Panc1 (cell line): ENCODE data around the gene AP2B1. TPM values are rescaled to one million over a fixed set of nuclear protein-coding genes. Genes with fewer than 3 reads are reported as not detected.

Experiments used
- ATAC-seq: fragments of 200-7000 bp; cut with Tn5 transposase; 2 replicates; pipeline ENCODE4 v1.9.1; 2020; ENCODE audit warnings: mild to moderate bottlenecking, moderate library complexity
- BruUV-seq: library from RNA; stranded (reverse); fragments of 400-500 nt; replicated peaks from 2 replicates; lab custom pipeline; 2021; lab: Mats Ljungman, UMichigan
- CTCF ChIA-PET: fragments of 300-600 bp; sonication (Branson Sonifier 250); formaldehyde crosslinking; loops from one replicate; lab custom pipeline; 2022; ENCODE audit warnings: antibody characterized with exemption; lab: Charles Lee
- POLR2A ChIA-PET: fragments of 300-600 bp; sonication (Branson Sonifier 250); formaldehyde crosslinking; loops from one replicate; lab custom pipeline; 2022; ENCODE audit warnings: antibody characterized with exemption; lab: Charles Lee
- DNase-seq: peaks from one replicate; pipeline ENCODE4 v3.0.0-alpha.2; 2010; ENCODE audit warnings: low read depth, low spot score
- H3K27ac ChIP-seq: 2 replicates; pipeline ENCODE4 v1.5.1; 2011; ENCODE audit warnings: mild to moderate bottlenecking, low read length, inconsistent platforms
- H3K27me3 ChIP-seq: fragments of 200-500 bp; sonication (Bioruptor generic); 2 replicates; pipeline ENCODE4 v1.6.0; 2014; ENCODE audit warnings: low read length, inconsistent platforms; ENCODE audit not compliant: control insufficient read depth, insufficient read depth
- H3K36me3 ChIP-seq: fragments of 200-500 bp; sonication (Bioruptor generic); 2 replicates; pipeline ENCODE4 v1.5.1; 2014; ENCODE audit warnings: inconsistent platforms, mild to moderate bottlenecking, low read length, moderate library complexity; ENCODE audit not compliant: control insufficient read depth, insufficient read depth
- H3K4me1 ChIP-seq: 2 replicates; pipeline ENCODE4 v1.5.1; 2011; ENCODE audit warnings: inconsistent platforms, mild to moderate bottlenecking, low read length, moderate library complexity; ENCODE audit not compliant: control insufficient read depth, insufficient read depth
- H3K4me3 ChIP-seq, 2 experiments: 2 replicates each; pipeline ENCODE4 v1.5.1; 2011 to 2012; ENCODE audit warnings: low read depth in 2 of 2, low read length in 2 of 2, mild to moderate bottlenecking in 2 of 2, inconsistent platforms in 1 of 2, moderate library complexity in 1 of 2
- H3K9me3 ChIP-seq: fragments of 200-500 bp; sonication (Bioruptor generic); 2 replicates; pipeline ENCODE4 v1.5.1; 2014; ENCODE audit warnings: low read depth, mild to moderate bottlenecking, inconsistent platforms, low read length, moderate library complexity; ENCODE audit not compliant: control insufficient read depth, insufficient read depth
- POLR2AphosphoS5 ChIP-seq: IDR thresholded peaks from 2 replicates; pipeline ENCODE4 v1.6.1; 2012; ENCODE audit warnings: mild to moderate bottlenecking, low read depth, low read length, moderate library complexity
- SIN3A ChIP-seq: IDR thresholded peaks from 2 replicates; pipeline ENCODE4 v1.6.1; 2012; ENCODE audit warnings: low read depth, mild to moderate bottlenecking, low read length, moderate library complexity, borderline replicate concordance; ENCODE audit not compliant: insufficient read depth
- TCF7L2 ChIP-seq: IDR thresholded peaks from 2 replicates; pipeline ENCODE4 v1.6.1; 2011; ENCODE audit warnings: mild to moderate bottlenecking, low read depth, low read length, inconsistent platforms
- in situ Hi-C: cut with HindIII; loops from 2 replicates; pipeline ENCODE4 v1.10.0; 2016; ENCODE audit warnings: low sequenced_read_pairs, low pct_unique_long_range_greater_than_20kb
- intact Hi-C: fragments of 100-400 bp; cut with micrococcal nuclease; formaldehyde crosslinking; loops from one replicate; pipeline ENCODE4 v1.10.0; 2022; ENCODE audit not compliant: unreplicated experiment
- total RNA-seq: library from RNA; stranded (reverse); gene quantifications from one replicate; pipeline ENCODE4 v1.2.1, GENCODE V29; 2021; ENCODE audit not compliant: unreplicated experiment
- TF ChIP-seq, protein P1 (sequence below), 2 experiments: IDR thresholded peaks; 2 replicates each; pipeline ENCODE4 v1.6.1; 2011 to 2012; ENCODE audit warnings: low read depth in 2 of 2, control low read depth in 1 of 2, low read length in 1 of 2, mild to moderate bottlenecking in 1 of 2, moderate library complexity in 1 of 2; ENCODE audit not compliant: insufficient read depth in 1 of 2
- TF ChIP-seq, protein P2 (sequence below): fragments of 450-650 bp; IDR thresholded peaks from 2 replicates; pipeline ENCODE4 v1.5.1; 2017; ENCODE audit warnings: mild to moderate bottlenecking

Gene AP2B1
- total RNA-seq, 1 experiment from 2014 or later: 446 TPM

DNA sequence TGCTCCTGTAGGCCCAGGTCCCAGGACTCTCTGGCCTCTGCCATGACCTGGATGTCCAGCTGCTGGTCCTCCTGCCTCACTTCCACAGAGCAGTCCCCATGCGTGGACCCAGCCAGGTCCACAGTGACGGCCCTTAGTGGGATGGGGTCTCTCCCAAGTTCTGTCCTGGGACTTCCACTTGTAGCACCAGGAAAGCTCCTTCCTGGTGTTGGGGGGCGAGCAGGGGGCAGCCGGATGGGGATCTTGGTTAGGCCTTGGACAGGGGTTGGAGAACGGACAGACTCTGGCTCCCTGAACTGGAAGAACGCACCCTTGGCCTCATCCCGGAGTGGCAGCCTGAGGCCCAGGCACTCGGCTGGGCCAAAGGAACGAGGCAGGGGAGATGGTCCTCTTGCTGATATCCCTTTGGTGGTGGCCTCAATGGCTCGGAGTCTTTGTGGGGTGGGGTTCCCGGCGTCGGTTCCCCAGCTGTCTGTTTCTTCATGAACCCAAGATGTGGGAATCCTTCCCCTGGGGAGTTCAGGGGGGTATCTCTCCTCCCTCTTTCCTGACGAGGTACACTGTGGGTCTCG lies 158.7 kb downstream of the AP2B1 start:
- in situ Hi-C loops (no loop called here), intact Hi-C loops (loop anchor here (5.0 kb wide), 2 partner anchors 134 to 189 kb away; no protein-coding TSS in a partner anchor)
- ATAC-seq: no peak
- no peak overlapping the region for H3K27ac ChIP-seq
- ChIA-PET POLR2A (no interaction called here), CTCF (interaction anchor here (1.6 kb wide), 1 partner anchor 23 kb away, joined by 6 read pairs; no protein-coding TSS in a partner anchor)
- H3K4me1 ChIP-seq: peaks cover 13% of the 10 kb centered on the region
- no peaks in the 10 kb centered on the region for H3K9me3 ChIP-seq
- H3K36me3 ChIP-seq: no peaks in the 10 kb centered on the region
- DNase-seq: no peak
- TF ChIP-seq TCF7L2: no peak
- TF ChIP-seq, protein P1, sequence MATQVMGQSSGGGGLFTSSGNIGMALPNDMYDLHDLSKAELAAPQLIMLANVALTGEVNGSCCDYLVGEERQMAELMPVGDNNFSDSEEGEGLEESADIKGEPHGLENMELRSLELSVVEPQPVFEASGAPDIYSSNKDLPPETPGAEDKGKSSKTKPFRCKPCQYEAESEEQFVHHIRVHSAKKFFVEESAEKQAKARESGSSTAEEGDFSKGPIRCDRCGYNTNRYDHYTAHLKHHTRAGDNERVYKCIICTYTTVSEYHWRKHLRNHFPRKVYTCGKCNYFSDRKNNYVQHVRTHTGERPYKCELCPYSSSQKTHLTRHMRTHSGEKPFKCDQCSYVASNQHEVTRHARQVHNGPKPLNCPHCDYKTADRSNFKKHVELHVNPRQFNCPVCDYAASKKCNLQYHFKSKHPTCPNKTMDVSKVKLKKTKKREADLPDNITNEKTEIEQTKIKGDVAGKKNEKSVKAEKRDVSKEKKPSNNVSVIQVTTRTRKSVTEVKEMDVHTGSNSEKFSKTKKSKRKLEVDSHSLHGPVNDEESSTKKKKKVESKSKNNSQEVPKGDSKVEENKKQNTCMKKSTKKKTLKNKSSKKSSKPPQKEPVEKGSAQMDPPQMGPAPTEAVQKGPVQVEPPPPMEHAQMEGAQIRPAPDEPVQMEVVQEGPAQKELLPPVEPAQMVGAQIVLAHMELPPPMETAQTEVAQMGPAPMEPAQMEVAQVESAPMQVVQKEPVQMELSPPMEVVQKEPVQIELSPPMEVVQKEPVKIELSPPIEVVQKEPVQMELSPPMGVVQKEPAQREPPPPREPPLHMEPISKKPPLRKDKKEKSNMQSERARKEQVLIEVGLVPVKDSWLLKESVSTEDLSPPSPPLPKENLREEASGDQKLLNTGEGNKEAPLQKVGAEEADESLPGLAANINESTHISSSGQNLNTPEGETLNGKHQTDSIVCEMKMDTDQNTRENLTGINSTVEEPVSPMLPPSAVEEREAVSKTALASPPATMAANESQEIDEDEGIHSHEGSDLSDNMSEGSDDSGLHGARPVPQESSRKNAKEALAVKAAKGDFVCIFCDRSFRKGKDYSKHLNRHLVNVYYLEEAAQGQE (IDR thresholded peaks at IDR 0.05; ENCODE audit: insufficient read depth in 1 of 2, low read depth in 2 of 2, low read length in 1 of 2): no peak
- no peak for TF ChIP-seq SIN3A
- no peak for TF ChIP-seq POLR2AphosphoS5
- TF ChIP-seq, protein P2, sequence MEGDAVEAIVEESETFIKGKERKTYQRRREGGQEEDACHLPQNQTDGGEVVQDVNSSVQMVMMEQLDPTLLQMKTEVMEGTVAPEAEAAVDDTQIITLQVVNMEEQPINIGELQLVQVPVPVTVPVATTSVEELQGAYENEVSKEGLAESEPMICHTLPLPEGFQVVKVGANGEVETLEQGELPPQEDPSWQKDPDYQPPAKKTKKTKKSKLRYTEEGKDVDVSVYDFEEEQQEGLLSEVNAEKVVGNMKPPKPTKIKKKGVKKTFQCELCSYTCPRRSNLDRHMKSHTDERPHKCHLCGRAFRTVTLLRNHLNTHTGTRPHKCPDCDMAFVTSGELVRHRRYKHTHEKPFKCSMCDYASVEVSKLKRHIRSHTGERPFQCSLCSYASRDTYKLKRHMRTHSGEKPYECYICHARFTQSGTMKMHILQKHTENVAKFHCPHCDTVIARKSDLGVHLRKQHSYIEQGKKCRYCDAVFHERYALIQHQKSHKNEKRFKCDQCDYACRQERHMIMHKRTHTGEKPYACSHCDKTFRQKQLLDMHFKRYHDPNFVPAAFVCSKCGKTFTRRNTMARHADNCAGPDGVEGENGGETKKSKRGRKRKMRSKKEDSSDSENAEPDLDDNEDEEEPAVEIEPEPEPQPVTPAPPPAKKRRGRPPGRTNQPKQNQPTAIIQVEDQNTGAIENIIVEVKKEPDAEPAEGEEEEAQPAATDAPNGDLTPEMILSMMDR: no peak
- H3K27me3 ChIP-seq: peaks cover 4% of the 10 kb centered on the region
- no peak overlapping the region for H3K4me3 ChIP-seq
- BruUV-seq: no TSS peak

DNA sequence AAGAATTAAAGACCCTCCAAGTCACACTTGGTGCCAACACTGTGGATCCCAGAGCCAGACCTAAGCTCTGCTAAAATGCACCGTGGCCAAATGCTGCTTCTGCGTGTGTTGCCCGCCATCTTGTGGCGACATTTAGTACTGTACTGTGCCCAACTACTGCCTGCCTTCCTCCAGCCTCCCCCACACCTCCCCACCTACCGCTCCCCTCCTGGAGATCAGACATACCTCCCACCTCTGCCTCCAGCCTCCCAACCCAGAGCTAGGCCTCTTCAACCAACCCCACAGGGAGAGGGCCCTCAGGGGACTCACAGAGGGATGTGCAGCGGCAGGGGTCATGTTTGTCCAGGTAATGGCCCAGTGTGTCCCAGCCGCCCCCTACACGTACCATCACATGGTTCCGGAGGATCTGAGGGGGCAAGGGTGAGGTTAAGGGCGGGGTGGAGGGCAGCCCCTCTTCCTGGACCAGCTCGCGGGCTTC lies 160.5 kb downstream of the AP2B1 start:
- peak; percentile 30 for DNase-seq
- Histone ChIP-seq H3K9me3 (no peaks in the 10 kb centered on the region), H3K4me3 (no peak overlapping the region), H3K4me1 (peaks cover 13% of the 10 kb centered on the region), H3K27ac (no peak overlapping the region), H3K36me3 (no peaks in the 10 kb centered on the region), H3K27me3 (peaks cover 4% of the 10 kb centered on the region)
- CTCF ChIA-PET: interaction anchor here (0.6 to 1.7 kb wide), 10 partner anchors 17 to 855 kb away, joined by 3 to 8 read pairs (median 3); partner anchors contain the start of gene TAF15
- no TSS peak for BruUV-seq
- ATAC-seq: peak; percentile 88
- in situ Hi-C loops (no loop called here), intact Hi-C loops (loop anchor here (5.0 kb wide), 2 partner anchors 135 to 190 kb away; no protein-coding TSS in a partner anchor)
- TF ChIP-seq, protein P2: peak; percentile 92
- TF ChIP-seq SIN3A (no peak), POLR2AphosphoS5 (no peak), TCF7L2 (no peak)
- TF ChIP-seq, protein P1 (IDR thresholded peaks at IDR 0.05; ENCODE audit: insufficient read depth in 1 of 2, low read depth in 2 of 2, low read length in 1 of 2): peak in 1 of 2 experiments; percentile 70; a peak in 1 of 4 replicates
- POLR2A ChIA-PET: interaction anchor here (0.6 kb wide), 1 partner anchor 27 kb away, joined by 3 read pairs; no protein-coding TSS in a partner anchor
